Pancreas (tissue), 10 donors: Measurements from ENCODE around the gene RTEL1. TPM values are rescaled to one million over a fixed set of nuclear protein-coding genes. Genes with fewer than 3 reads are reported as not detected.
A peak's percentile ranks its signal among the peaks of the same experiment; 100 is the strongest.
"Not testable (repeated sequence)": the region's sequence is repeated elsewhere in the genome, so short reads cannot be mapped to it uniquely, and the experiment has no call there.

Experiments
- ATAC-seq, 4 donors: fragments of 200-7000 bp; cut with Tn5 transposase; one replicate each; pipeline versions ENCODE4 v1.8.0 to v1.9.1; 2020; ENCODE audit warnings: mild to moderate bottlenecking in 4 of 4, moderate library complexity in 4 of 4
- DNase-seq, 6 donors: peaks; one replicate each; pipeline ENCODE4 v3.0.0-alpha.2; 2020
- FAIRE-seq: peaks from 2 replicates; lab custom pipeline; 2012; peaks lifted over from hg19 to GRCh38; lab: Jason Lieb, UNC
- H3K27ac ChIP-seq, 4 donors: fragments of 200-600 bp; sonication (generic); 1 replicate in 3 of 4; 2 replicates in 1 of 4; pipeline versions ENCODE4 v1.5.0 to v1.8.0; 2020
- H3K27me3 ChIP-seq, 4 donors: fragments of 200-600 bp; one replicate each; pipeline ENCODE4 v1.8.0; 2021
- H3K36me3 ChIP-seq, 3 donors: fragments of 200-600 bp; sonication (generic) in 1 of 3; one replicate each; pipeline versions ENCODE4 v1.5.0 to v1.8.0; 2020 to 2021
- H3K4me1 ChIP-seq, 3 donors: fragments of 200-600 bp; one replicate each; pipeline ENCODE4 v1.8.0; 2021
- H3K4me3 ChIP-seq, 4 donors: fragments of 200-600 bp; sonication (generic) in 2 of 4; one replicate each; pipeline versions ENCODE4 v1.5.0 to v1.8.0; 2020 to 2021
- H3K9me3 ChIP-seq, 4 donors: fragments of 200-600 bp; one replicate each; pipeline ENCODE4 v1.8.0; 2021
- CTCF ChIP-seq, 4 donors: fragments of 200-600 bp; sonication (generic) in 3 of 4; IDR thresholded peaks; one replicate each; pipeline versions ENCODE4 v1.5.0 to v1.8.0; 2021; ENCODE audit warnings: antibody characterized with exemption in 4 of 4
- WGBS, 2 donors: extraction: QIAGEN DNeasy Blood & Tissue Kit; methylation state at CpG; one replicate each; pipeline ENCODE4 v1.1.7; 2013; 5-methylcytosine and 5-hydroxymethylcytosine counted together
- intact Hi-C, 3 donors: fragments of 100-400 bp; cut with DNase I; formaldehyde crosslinking; loops; one replicate each; pipeline versions ENCODE4 v1.11.1 to v1.14.2; 2022
- polyA plus RNA-seq, 2 donors: library from polyadenylated mRNA; stranded (reverse); fragments of 200-250 nt; gene quantifications; one replicate each; pipeline ENCODE4 v1.2.3, GENCODE V29; 2013
- total RNA-seq, 6 donors: library from RNA; stranded (reverse); fragmentation: NEBNext Ultra II Directional in 4 of 6; extraction: Animal tissue kit (Norgen Biotek cat#: 25700) in 4 of 6; gene quantifications; one replicate each; pipeline versions ENCODE4 v1.2.1 to v1.2.4, GENCODE V29; 2021 to 2023
- donor health status: healthy with polysubstance abuse.
- donor health status: DM: no; HTN: no; CAD: no; lungs with moderate emphysema.
- donor health status: DM: no; HTN: no; CAD: no.
- donor health status: control.
- donor health status: control.
- donor health status: Bipolar disorder and iron deficiency.
- donor health status: DM: yes; HTN: yes; CAD: no.
- donor health status: DM: no; HTN: no; CAD: no.
- donor health status: DM: no; HTN: no; CAD: no.
- donor health status: DM: yes; HTN: yes; CAD: no.

Gene RTEL1
- total and polyA plus RNA-seq, 8 donors, result 10.5 to 36.6 (median 15.0) TPM

DNA sequence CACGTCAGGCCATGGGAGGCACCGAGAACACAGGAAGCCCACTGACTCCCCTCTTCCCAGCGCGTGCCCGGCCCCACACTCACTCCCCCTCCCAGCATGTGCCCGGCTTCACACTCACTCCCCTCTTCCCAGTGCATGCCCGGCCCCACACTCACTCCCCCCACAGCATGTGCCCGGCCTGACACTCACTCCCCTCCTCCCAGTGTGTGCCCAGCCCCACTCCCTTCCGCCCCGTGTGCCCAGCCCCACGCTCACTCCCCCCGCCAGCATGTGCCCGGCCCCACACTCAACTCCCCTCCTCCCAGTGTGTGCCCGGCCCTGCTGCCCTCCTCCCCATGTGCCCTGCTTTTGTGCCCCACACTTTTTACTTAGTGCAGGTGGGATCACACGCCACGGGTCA is 9.7 kb downstream of the RTEL1 start:
- no peak for ATAC-seq
- no peak for FAIRE-seq
- intact Hi-C loops, result no loop called here
- no peak for DNase-seq
- H3K4me3 ChIP-seq, result no peak overlapping the region
- no peaks in the 10 kb centered on the region for H3K27me3 ChIP-seq
- WGBS, 2 donors, result 93% methylated on average over 13 to 16 of the region's 16 CpGs
- TF ChIP-seq CTCF (IDR thresholded peaks at IDR 0.05), result no peak
- H3K4me1 ChIP-seq, result no peaks in the 10 kb centered on the region
- no peak overlapping the region for H3K27ac ChIP-seq
- peaks cover 0 to 12% (median 0%) of the 10 kb centered on the region in 3 donors for H3K36me3 ChIP-seq
- H3K9me3 ChIP-seq, result no peaks in the 10 kb centered on the region

- FAIRE-seq, result no peak
- H3K4me3 ChIP-seq, result no peak overlapping the region
- ATAC-seq, result no peak
- 93 to 98% methylated on average over 11 of the region's 11 CpGs for WGBS, 2 donors
- TF ChIP-seq CTCF (IDR thresholded peaks at IDR 0.05), result no peak
- intact Hi-C loops, result no loop called here
- H3K27me3 ChIP-seq, result no peaks in the 10 kb centered on the region
- DNase-seq, result no peak
- H3K27ac ChIP-seq, result no peak overlapping the region
- peaks cover 0 to 12% (median 0%) of the 10 kb centered on the region in 3 donors for H3K36me3 ChIP-seq
- no peaks in the 10 kb centered on the region for H3K4me1 ChIP-seq
- H3K9me3 ChIP-seq, result no peaks in the 10 kb centered on the region
Measured at GRCh38 chr20:63668351-63668750, 10.2 kb downstream of the RTEL1 start.

DNA sequence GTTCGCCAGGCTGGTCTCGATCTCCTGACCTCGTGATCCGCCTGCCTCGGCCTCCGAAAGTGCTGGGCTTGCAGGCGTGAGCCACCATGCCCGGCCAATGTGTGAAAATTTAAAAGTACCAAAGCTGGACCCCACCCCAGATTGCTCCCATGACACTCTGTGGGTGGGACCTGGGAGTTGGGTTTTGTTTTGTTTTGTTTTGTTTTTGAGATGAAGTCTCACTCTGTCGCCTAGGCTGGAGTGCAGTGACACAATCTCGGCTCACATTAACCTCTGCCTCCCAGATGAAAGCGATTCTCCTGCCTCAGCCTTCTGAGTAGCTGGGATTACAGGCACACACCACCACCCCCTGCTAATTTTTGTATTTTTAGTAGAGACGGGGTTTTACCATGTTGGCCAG is 13.6 kb downstream of the RTEL1 start:
- FAIRE-seq, H3K27me3 ChIP-seq, H3K4me3 ChIP-seq, DNase-seq, H3K27ac ChIP-seq, ATAC-seq, H3K4me1 ChIP-seq, intact Hi-C loops, H3K9me3 ChIP-seq: not testable (repeated sequence)
- H3K36me3 ChIP-seq, result peaks cover 0 to 10% (median 0%) of the 10 kb centered on the region in 3 donors
- 97 to 98% methylated on average over 12 of the region's 12 CpGs for WGBS, 2 donors

- Histone ChIP-seq H3K4me3 (no peak overlapping the region), H3K4me1 (no peaks in the 10 kb centered on the region), H3K9me3 (no peaks in the 10 kb centered on the region), H3K36me3 (peaks cover 0 to 6% (median 0%) of the 10 kb centered on the region in 3 donors), H3K27ac (no peak overlapping the region), H3K27me3 (no peaks in the 10 kb centered on the region)
- 94 to 95% methylated on average over 10 of the region's 10 CpGs for WGBS, 2 donors
- intact Hi-C loops, result no loop called here
- TF ChIP-seq CTCF (IDR thresholded peaks at IDR 0.05), result no peak
- FAIRE-seq, result no peak
- DNase-seq, result peak in 1 of 6 donors; percentile 46
- ATAC-seq, result no peak
Measured at GRCh38 chr20:63672666-63673065, 14.6 kb downstream of the RTEL1 start.

DNA sequence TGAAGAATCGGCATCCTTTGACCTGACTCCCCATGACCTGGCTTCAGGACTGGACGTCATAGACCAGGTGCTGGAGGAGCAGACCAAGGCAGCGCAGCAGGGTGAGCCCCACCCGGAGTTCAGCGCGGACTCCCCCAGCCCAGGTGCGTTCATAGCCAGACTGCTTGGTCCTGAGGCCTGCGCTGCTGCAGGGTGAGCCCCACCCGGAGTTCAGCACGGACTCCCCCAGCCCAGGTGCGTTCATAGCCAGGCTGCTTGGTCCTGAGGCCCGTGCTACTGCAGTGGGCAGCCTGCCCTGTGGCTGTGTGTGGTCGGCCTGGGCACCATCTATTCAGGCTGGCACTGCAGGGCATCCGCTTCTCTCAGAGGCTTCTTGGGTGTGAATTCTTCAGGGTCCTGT is 15.8 kb downstream of the RTEL1 start:
- Histone ChIP-seq H3K9me3 (no peaks in the 10 kb centered on the region), H3K27me3 (no peaks in the 10 kb centered on the region), H3K4me3 (no peak overlapping the region), H3K4me1 (no peaks in the 10 kb centered on the region), H3K27ac (no peak overlapping the region), H3K36me3 (peaks cover 0 to 4% (median 0%) of the 10 kb centered on the region in 3 donors)
- ATAC-seq, result no peak
- no peak for FAIRE-seq
- intact Hi-C loops, result no loop called here
- DNase-seq, result no peak
- no peak for TF ChIP-seq CTCF (IDR thresholded peaks at IDR 0.05)
- 96% methylated on average over 14 of the region's 14 CpGs for WGBS, 2 donors
